Measurements from ENCODE around the gene FADS2.

Gene FADS2

DNA sequence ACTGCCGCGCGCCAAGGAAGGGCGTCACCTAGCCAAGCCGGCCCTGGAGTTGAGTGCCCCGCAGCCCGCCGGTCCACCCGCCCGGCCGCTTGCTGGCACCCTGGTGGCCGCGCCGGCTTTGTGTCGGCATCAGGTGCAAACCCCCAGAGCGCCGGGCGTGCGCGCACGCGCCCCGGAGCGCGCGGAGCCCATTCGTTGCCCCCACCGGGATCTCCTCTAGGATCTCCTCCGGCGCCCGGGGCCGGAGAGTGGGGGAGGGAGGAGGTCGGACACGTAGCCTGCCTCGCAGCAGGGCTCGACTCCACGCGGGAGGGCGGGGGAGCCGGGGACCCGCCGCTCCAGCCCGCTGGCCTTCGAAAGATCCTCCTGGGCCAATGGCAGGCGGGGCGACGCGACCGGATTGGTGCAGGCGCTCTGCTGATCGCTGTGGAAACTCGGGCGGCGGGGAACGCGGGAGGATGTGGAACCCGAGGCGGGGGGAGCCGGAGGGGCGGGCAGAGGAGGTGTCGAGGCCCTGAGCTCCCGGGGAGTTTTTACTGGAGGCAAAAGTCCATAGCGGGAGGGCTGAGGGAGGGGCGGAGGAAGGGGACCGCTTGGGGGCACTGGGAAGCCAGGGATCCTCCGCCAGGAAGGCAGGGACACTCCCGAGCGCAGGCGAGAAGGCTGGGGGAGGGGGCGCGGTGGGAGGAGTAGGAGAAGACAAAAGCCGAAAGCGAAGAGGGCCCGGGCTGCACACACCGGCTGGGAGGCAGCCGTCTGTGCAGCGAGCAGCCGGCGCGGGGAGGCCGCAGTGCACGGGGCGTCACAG, at the start of gene FADS2:
Gene FADS2 (plus strand): TSS at position 730 of the 808 bp plus-strand sequence. CDS start 91 bp downstream, outside the sequence.
- peak in 1 of 2 donors; percentile 35 for DNase-seq (ENCODE audit: low read depth in 2 of 2)

DNA sequence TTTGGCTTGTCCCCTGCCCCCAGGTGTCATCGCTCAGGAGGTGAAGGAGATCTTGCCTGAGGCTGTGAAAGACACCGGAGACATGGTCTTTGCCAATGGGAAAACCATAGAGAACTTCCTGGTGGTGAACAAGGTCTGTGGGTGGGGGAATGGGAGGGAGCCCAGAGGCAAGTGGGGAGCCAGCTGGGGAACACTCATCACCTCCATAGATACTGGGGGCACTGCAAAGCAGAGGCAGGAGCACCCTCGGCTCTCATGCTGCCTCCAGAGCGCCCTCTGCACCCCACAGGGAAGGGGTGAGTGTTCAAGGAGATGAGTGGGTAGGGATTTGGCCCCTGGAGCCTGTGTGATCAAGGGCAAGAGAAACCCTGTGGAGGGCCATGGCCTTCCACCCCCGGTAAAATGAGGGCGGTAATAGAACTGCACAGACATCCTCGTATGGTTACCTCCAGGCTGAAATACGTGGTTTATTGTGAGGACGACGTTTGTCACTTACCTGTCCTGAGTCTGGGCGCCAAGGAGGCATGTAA, 49.7 kb upstream of the FADS2 start:
- no peak for DNase-seq (ENCODE audit: low read depth in 2 of 2)

DNA sequence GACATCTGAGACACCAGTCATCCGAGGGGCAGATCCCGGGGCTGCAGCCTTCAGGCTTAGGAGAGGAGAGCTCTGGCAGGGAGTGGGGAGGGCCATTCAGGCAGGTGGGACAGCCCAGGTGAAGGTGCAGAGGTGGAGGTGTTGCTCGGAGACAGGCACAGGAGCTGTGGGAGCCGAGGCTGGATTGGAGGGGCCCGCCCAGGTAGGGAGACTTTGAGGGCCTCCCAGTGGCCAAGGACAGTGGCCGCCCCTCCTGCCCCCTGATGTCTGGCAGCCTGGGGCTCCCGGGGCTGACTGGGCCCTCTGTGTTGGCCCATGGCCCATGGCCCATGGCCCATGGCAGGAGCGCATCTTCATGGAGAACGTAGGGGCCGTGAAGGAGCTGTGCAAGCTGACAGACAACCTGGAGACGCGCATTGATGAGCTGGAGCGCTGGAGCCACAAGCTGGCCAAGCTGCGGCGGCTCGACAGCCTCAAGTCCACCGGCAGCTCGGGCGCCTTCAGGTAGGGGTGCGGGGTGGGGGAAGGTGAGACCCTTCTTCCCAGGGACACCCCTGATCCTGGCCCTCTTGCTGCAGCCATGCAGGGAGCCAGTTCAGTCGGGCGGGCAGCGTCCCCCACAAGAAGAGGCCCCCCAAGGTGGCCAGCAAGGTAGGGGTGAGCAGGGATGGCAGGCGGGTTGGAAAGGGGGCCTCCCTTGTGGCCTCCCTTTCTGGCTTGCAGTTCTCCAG, 49.0 kb upstream of the FADS2 start:
- no peak for DNase-seq (ENCODE audit: low read depth in 2 of 2)

DNA sequence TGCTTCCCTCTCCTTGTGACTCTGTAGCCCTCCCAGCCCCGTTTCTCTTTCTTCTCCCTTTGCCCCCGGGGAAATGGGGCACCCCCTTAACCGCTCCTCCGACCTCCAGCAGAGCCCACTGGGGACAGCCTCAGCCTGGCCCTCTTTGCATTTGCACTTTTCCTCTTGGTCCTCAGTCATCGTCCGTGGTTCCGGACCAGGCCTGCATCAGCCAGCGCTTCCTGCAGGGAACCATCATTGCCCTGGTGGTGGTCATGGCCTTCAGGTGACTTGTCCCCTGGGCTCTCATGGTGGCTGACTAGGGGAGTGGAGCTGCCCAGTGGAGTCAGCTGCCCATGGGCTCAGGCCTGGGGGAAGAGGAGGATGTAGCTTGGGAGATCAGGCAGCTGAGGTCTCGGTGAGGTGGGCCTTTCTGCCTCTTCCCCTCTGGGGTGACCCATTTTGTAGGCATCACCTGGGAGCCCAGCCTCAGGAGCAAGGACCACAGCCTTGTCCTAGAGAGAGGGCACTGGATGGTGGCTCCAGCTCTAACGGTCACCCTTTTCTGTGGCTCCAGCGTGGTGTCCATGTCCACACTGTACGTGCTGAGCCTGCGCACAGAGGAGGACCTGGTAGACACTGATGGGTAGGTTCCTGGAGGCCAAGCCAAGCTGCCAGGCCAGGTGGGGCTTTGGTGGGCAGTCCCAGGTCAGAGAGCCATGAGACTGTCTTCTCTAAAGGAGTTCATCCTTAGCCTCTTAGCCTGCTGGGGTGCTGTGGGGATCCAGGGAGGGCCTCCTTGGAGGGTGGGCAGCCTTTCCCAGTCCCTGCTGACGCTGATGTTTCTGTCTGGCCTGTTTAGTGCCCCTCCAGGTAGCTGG, 48.2 kb upstream of the FADS2 start:
- DNase-seq (ENCODE audit: low read depth in 2 of 2): no peak

DNA sequence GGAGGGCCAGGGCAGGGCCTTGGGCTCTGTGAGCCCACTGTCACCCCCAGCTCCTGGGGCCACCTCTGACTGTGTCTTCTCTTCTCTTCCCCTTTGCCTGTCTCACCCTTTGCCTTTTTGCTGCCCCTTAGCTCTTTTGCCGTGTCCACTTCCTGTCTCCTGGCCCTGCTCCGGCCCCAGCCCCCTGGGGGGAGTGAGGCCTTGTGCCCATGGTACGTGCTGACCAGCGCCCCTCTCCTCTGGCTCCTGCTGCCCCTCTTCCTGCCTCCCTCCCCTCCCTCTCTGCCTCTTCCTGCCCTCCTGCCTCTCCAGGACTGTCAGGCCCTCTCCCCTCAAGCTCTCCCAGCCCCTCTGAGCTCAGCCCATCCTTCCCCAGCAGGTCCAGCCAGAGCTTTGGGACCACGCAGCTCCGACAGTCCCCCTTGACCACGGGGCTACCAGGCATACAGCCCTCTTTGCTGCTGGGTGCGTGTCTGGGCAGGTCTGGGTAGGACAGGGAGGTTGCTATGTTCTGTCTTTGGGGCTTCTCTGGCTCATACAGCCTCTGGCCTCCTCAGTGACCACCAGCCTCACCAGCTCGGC, 47.4 kb upstream of the FADS2 start:
- DNase-seq (ENCODE audit: low read depth in 2 of 2): no peak

DNA sequence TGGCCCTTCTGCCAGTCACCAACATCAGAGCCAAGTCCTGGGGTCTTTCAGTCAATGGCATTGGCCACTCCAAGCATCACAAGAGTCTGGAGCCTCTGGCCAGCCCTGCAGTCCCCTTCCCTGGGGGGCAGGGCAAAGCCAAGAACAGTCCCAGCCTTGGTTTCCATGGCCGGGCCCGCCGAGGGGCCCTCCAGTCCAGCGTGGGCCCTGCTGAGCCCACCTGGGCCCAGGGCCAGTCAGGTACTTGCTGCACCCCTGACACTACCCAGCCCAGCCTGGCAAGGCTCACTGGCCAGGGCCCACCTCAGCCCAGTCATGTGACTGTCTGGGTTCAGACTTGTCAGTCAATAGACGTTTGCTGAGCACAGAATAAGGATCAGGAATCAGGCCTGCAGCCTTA, 46.5 kb upstream of the FADS2 start:
- no peak for DNase-seq (ENCODE audit: low read depth in 2 of 2)

DNA sequence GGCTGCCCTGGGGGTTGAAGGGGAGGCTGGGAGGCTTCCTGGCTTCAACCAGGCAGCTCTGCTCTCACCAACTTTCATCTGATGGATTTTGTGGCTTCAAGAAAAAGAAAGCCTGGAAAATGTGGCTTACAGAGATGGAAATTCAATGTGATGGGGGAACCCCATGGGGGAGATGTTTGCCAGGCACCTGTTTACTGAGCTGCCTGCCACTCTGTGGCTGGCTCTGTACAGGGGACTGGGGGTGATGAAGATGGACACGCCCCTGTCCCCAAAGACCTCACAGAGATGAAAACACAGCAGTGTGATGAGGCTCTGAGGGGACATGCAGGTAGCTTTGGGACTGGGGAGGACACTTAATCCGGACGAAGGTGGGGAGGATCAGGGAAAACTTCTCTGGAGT, 45.8 kb upstream of the FADS2 start:
- no peak for DNase-seq (ENCODE audit: low read depth in 2 of 2)

DNA sequence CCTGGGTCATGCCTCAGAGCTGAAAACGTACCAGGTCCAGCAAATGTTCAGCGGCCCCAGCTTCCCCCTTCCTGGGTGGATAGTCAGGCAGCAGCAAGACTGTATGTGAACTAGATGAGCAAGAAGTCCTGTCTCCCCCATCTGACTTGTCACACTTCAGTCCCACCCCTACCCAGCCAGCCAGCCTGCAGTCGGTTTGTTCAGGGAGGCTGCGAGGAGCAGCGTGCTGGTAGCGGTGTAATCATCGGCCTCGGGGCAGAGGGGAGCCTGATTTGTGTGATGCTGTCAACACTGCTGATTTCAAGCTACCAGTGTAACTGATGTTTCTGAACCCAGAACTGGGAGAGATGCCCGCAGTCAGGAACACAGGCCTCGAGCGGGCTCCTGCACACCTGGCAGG, 45.3 kb upstream of the FADS2 start:
- DNase-seq (ENCODE audit: low read depth in 2 of 2): no peak

DNA sequence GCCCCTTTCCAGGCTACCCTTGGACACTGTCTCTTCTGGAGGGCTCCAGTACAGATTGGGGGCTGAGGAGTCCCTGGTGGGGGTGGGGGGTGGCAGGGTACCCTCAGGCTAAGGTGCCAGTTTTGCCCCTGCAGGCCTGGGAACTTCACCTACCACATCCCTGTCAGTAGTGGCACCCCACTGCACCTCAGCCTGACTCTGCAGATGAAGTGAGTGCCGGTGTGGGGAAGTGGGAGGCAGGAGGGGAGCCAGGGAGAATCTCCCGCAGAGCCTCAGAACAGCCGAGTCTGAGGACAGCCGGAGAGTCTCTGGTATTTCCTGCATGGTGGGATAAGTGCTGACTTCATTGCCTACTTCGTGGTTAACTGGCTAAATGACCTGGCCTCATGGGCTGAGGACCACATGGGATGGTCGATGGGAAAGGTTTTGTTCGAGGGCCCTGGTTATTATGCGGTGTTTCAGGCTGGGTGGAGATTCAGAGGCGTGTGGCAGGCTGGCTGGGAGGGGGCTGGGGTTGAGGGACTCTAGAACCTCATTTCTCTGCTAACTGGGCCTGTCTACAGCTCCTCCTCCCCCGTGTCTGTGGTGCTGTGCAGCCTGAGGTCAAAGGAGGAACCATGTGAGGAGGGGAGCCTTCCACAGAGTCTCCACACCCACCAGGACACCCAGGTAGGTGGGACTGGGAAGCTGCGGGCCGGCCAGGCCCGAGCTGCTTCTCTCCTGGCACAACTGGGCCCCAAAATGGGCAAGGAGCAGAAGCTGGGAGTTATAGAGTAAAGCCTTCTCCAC, 44.2 kb upstream of the FADS2 start:
- DNase-seq (ENCODE audit: low read depth in 2 of 2): no peak

DNA sequence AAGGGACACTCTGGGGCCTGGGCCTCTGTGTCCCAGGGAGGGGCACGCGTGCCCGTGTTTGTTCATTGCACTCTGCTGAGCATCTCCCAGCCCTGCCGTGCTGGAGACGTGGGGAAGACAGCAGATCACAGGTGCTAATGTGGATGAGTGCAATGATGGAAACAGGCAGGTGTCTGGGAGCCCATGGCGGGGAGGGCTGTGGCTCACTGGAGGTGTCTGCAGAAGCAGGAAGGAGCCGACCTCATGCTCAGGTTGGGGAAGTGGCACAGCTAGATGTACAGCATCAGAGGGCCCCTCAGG, 43.6 kb upstream of the FADS2 start:
- no peak for DNase-seq (ENCODE audit: low read depth in 2 of 2)

DNA sequence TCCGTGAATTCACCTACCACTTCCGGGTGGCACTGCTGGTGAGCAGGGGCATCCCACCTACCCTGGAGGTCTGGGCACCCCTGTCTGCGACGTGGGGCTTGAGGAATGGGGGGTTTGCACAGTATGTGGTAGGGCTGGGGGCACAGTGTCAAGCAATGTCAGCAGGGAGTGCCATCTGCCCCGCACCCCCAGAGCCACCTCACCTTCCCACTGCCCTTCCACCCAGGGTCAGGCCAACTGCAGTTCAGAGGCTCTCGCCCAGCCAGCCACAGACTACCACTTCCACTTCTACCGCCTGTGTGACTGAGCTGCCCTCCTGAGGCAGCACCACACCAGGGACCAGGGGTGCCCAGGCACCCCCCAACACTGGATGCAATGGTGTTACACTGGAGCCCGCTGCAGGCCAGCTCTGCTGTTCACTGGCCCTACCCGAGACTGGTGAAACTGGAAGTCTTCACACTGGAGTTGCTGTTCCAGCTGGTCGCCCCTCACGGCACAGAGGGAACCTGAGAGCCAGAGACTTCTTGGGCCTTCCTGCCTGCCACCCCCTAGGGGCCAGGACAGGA, 42.2 kb upstream of the FADS2 start:
- no peak for DNase-seq (ENCODE audit: low read depth in 2 of 2)

DNA sequence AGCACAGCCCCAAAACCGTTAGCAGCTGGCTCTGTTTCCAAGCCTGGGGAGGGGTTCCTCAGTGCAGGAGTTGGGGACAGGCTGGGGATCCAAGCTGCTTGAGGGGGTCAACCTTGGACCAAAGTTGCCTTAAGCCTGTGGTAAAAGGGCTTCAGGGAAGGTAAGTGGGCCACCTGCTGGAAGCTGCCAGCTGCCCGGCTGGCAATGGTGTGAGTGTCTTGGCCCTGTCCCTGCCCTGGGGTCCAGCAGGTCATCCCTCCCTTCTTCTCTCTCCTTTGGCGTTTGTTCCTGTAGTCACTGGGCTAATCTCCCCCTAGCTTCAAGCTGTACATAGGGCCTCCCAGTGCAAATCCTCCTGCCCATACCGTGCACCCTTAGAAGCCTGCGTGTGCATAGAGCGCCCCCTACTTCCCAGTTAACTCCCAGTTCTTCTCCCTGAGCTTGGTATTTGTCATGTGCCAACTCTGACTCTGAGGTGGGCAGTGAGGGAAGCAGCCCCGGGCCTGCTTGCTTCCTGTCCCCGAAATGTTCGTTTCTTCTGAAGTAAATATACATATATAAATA, 40.1 kb upstream of the FADS2 start:
- no peak for DNase-seq (ENCODE audit: low read depth in 2 of 2)

DNA sequence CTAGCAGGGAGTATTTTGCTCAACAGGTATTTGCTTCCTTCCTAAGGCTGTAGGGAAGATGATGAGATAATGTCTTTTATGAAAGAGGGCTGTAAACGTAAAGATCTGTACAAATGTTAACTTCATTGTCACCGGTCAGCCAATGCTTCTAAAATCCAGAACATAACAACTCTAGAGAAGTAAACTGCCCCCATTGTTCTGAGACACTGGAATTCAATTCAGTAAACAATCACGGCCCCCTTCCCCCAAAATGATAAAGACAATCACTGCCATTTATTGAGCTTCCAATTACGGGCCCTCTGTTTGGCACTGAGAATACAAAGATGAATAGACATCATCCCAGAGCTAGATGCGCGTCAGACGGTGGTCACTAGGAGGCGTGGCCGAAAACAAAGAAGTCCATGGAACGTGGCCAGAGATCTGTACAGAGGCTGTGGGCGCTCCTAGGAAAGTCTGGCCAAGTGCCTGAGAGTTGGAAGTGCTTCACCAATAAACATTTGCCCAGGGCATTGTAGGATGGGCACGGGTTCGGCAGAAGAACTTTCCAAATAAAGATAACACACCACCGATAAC, 36.3 kb upstream of the FADS2 start:
- no peak for DNase-seq (ENCODE audit: low read depth in 2 of 2)

DNA sequence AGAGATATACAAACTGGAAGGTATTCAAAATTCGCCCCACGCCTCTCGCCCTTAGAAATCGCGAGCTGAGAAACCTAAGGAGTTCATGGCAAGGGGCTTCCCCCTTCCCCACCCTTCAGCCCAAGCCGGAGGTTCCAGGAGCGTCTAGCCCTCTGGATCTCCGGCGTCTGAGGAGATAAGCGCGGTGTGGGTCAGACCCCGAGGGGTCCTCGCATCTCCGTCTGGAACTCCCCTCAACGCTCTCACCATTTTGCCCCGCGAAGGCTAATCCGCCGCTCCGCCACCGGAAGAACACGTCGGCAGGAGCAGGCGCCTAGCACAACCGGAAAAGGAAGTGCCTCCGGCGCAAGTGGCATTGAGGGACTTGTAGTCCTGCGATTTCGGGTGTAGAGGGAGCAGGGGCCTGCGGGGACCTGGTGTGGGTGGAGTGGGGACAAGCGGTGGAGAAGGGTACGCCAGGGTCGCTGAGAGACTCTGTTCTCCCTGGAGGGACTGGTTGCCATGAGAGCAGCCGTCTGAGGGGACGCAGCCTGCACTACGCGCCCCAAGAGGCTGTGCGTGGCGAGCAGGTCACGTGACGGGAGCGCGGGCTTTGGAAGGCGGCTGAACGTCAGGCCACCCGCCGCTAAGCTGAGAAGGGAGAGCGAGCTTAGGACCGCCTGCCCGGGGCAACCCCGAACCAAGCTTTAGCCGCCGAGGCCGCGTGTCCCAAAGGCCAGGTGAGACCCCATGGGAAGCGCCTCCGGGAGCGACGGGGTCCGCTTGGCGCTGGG, 35.6 kb upstream of the FADS2 start, which contains the start of the genes FEN1 and TMEM258:
Gene FEN1 (plus strand): TSS at position 602 of the 773 bp plus-strand sequence. CDS start 2,451 bp downstream, outside the sequence.
Gene TMEM258 (minus strand): TSS at position 290 of the 773 bp plus-strand sequence. CDS start 41 bp downstream, at position 249.
- peak; percentile 62 to 80 for DNase-seq (ENCODE audit: low read depth in 2 of 2)

DNA sequence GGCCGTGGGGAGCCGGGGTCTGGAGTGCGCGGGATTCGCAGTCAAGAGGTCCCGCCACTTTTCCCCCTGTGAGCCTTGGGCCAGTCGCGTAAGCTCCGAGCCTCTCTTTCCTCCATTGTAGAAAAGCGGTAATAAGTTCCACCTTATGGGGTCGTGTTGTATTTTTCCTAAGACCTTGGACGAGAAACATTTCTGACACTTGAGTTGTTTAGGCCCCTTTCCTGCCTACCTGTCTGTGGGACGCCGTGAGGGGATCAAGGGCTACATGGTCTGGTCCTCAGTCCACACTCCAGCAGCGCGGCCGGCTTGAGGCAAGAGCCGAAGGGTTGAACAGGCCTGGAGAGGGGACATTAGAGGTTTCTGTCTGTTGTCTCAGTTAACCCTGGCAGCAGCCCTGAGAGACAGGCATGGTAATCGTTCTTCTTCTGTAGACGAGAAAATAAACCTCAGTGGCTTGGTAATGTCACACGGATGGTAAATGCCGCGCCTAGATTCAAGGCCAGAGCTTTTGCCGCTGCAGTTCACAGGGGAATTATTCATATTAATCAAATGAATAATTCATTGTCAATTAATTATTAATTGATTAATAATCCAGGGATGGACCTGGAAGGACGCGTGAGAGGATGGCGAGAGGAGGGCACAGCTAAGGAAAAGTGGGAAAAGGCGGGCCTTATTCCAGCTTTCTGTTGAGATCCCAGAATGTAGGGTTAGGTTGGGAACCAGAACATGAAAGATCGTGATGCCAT, 34.8 kb upstream of the FADS2 start:
- DNase-seq (ENCODE audit: low read depth in 2 of 2): no peak

DNA sequence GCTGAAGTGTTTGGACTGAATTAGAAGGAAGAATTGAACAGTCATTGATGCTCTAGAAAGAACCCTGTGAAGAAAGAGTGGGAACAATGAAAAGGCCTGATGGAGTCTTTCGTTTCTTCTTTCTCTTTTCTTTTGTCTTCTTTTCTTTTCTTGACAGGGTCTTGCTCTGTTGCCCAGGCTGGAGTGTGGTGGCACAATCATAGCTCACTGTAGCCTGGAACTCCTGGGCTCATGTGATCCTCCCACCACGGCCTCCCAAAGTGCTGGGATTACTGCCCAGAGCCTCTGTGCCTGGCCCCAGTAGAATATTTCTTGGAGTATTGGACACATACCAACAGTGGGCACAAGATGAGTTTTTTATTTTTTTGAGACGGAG, 34.3 kb upstream of the FADS2 start:
- no peak for DNase-seq (ENCODE audit: low read depth in 2 of 2)

DNA sequence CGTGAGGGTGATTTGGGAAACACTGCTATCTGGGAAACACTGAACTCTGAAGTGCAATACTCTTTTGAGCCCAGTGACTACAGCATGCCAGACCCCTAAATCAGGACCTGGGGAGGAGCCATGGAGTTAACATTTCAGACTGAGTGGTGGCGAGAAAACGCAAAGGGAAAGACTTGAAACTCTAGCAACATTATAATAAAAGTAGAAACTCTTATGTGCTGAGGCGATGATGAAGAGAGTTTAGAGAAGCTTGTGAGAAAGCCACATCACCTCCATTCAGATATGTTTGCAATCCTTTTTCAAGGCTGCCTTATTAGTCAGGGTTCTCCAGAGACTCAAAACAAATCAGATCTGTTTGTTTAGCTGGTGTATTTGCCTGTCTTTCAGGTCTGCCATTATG, 33.5 kb upstream of the FADS2 start:
- DNase-seq (ENCODE audit: low read depth in 2 of 2): no peak

DNA sequence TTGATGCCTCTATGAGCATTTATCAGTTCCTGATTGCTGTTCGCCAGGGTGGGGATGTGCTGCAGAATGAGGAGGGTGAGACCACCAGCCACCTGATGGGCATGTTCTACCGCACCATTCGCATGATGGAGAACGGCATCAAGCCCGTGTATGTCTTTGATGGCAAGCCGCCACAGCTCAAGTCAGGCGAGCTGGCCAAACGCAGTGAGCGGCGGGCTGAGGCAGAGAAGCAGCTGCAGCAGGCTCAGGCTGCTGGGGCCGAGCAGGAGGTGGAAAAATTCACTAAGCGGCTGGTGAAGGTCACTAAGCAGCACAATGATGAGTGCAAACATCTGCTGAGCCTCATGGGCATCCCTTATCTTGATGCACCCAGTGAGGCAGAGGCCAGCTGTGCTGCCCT, 32.6 kb upstream of the FADS2 start:
- no peak for DNase-seq (ENCODE audit: low read depth in 2 of 2)

All from activated CD8-positive, alpha-beta memory T cell treated with anti-CD3 and anti-CD28 coated beads for 4 hours (primary cell).